ENCODE measurements around the gene PDCD11.

PDCD11 gene

DNA sequence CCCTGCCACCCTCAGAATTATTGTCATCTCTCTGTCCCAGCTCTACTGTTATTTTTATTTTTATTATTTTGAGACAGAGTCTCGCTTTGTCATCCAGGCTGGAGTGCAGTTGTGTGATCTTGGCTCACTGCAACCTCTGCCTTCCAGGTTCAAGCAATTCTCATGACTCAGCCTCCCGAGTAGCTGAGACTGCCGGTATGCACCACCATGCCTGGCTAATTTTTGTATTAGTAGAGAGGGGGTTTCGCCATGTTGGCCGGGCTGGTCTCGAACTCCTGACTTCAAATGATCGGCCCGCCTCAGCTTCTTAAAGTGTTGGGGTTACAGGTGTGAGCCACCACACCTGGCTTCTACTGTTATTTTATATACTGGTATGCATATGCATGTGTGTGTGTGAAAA, 44.8 kb downstream of the PDCD11 start:
- H3K4me2 ChIP-seq (ENCODE audit: low read depth, low read length) = no peak overlapping the region
- no peaks in the 10 kb centered on the region for H3K27me3 ChIP-seq (replicated peaks; ENCODE audit: insufficient read depth, low read length)
- no peaks in the 10 kb centered on the region for H3K79me2 ChIP-seq (ENCODE audit: low read length)
- no peaks in the 10 kb centered on the region for H4K20me1 ChIP-seq (ENCODE audit: insufficient read depth, low read length)
- H3K36me3 ChIP-seq (replicated peaks; ENCODE audit: insufficient read depth, low read length) = 0 out of 2 replicates have a peak, but pooled peaks cover 9% of the 10 kb centered on the region
- TF ChIP-seq EZH2 (optimal IDR thresholded peaks at IDR 0.05; ENCODE audit: low read depth, low read length) (no peak), EZH2phosphoT487 (IDR thresholded peaks at IDR 0.05; ENCODE audit: low read length) (no peak)
- TF ChIP-seq, protein P1, sequence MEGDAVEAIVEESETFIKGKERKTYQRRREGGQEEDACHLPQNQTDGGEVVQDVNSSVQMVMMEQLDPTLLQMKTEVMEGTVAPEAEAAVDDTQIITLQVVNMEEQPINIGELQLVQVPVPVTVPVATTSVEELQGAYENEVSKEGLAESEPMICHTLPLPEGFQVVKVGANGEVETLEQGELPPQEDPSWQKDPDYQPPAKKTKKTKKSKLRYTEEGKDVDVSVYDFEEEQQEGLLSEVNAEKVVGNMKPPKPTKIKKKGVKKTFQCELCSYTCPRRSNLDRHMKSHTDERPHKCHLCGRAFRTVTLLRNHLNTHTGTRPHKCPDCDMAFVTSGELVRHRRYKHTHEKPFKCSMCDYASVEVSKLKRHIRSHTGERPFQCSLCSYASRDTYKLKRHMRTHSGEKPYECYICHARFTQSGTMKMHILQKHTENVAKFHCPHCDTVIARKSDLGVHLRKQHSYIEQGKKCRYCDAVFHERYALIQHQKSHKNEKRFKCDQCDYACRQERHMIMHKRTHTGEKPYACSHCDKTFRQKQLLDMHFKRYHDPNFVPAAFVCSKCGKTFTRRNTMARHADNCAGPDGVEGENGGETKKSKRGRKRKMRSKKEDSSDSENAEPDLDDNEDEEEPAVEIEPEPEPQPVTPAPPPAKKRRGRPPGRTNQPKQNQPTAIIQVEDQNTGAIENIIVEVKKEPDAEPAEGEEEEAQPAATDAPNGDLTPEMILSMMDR (IDR thresholded peaks at IDR 0.05; ENCODE audit: low read length) = no peak
- no peak overlapping the region for H2AFZ ChIP-seq (ENCODE audit: low read length)
- H3K4me3 ChIP-seq (ENCODE audit: low read length) = no peak overlapping the region
- H3K9ac ChIP-seq (ENCODE audit: low read length) = no peak overlapping the region
- H3K9me2 ChIP-seq (replicated peaks; ENCODE audit: insufficient read depth, low read length) = no peaks in the 10 kb centered on the region
- no peaks in the 10 kb centered on the region for H3F3A ChIP-seq (ENCODE audit: insufficient read depth, low read length)
- no peak for DNase-seq
- H3K27ac ChIP-seq (ENCODE audit: low read length) = no peak overlapping the region
- H3K4me1 ChIP-seq (ENCODE audit: low read length) = no peaks in the 10 kb centered on the region
- no peaks in the 10 kb centered on the region for H3K9me3 ChIP-seq (replicated peaks; ENCODE audit: insufficient read depth, low read length)

DNA sequence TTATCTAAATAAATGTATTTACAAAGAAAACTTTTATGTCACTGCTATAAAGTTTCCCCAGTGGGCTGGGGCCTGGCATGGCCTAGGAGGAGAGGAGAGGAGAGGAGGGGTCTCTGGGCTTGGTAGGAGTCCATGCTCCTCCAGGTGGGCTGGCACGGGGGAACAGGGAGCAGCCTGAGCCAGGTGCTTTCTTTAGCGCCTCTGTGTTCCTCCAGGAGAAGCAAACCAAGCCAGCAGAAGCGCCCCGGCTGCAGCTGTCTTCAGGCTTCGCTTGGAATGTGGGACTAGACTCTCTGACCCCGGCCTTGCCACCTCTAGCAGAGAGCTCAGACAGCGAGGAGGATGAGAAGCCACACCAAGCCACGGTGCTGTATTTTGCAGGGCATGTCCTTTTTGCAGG, 45.2 kb downstream of the PDCD11 start:
- Histone ChIP-seq H2AFZ (ENCODE audit: low read length) (no peak overlapping the region), H3K4me1 (ENCODE audit: low read length) (no peaks in the 10 kb centered on the region)
- no peak for DNase-seq

DNA sequence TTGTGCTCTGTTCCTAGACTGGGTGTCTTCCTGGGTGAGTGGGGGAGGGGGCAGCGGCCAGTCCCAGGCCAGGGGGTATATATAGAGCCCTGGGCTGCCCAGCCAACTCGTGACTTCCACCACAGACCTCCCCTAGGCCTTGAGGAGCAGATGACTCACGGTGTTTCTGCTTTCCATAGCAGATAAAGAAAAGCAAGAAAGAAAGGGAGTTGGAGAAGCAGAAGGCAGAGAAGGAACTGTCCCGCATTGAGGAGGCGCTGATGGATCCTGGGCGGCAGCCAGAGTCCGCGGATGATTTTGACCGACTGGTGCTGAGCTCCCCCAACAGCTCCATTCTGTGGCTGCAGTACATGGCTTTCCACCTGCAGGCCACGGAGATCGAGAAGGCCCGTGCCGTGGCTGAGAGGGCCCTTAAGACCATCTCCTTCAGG, 45.6 kb downstream of the PDCD11 start:
- no peak for DNase-seq
- H4K20me1 ChIP-seq (ENCODE audit: insufficient read depth, low read length) = no peaks in the 10 kb centered on the region
- H3K36me3 ChIP-seq (replicated peaks; ENCODE audit: insufficient read depth, low read length) = peaks cover 9% of the 10 kb centered on the region; the same call in 1 of the 2 replicates
- H3K9me3 ChIP-seq (replicated peaks; ENCODE audit: insufficient read depth, low read length) = no peaks in the 10 kb centered on the region
- H3K27ac ChIP-seq (ENCODE audit: low read length) = no peak overlapping the region
- no peaks in the 10 kb centered on the region for H3F3A ChIP-seq (ENCODE audit: insufficient read depth, low read length)
- TF ChIP-seq, protein P1 (IDR thresholded peaks at IDR 0.05; ENCODE audit: low read length) = no peak
- no peak for TF ChIP-seq EZH2 (optimal IDR thresholded peaks at IDR 0.05; ENCODE audit: low read depth, low read length)
- no peak for TF ChIP-seq EZH2phosphoT487 (IDR thresholded peaks at IDR 0.05; ENCODE audit: low read length)
- no peaks in the 10 kb centered on the region for H3K79me2 ChIP-seq (ENCODE audit: low read length)
- H3K4me3 ChIP-seq (ENCODE audit: low read length) = no peak overlapping the region
- H3K4me2 ChIP-seq (ENCODE audit: low read depth, low read length) = no peak overlapping the region
- no peaks in the 10 kb centered on the region for H3K4me1 ChIP-seq (ENCODE audit: low read length)
- no peaks in the 10 kb centered on the region for H3K27me3 ChIP-seq (replicated peaks; ENCODE audit: insufficient read depth, low read length)
- H3K9ac ChIP-seq (ENCODE audit: low read length) = no peak overlapping the region
- H3K9me2 ChIP-seq (replicated peaks; ENCODE audit: insufficient read depth, low read length) = no peaks in the 10 kb centered on the region
- H2AFZ ChIP-seq (ENCODE audit: low read length) = no peak overlapping the region

More for the DNA sequence above, 45.2 kb downstream of the PDCD11 start:
- TF ChIP-seq EZH2phosphoT487 (IDR thresholded peaks at IDR 0.05; ENCODE audit: low read length) (no peak), EZH2 (optimal IDR thresholded peaks at IDR 0.05; ENCODE audit: low read depth, low read length) (no peak)
- TF ChIP-seq, protein P1 (IDR thresholded peaks at IDR 0.05; ENCODE audit: low read length) = no peak
- Histone ChIP-seq H3K4me3 (ENCODE audit: low read length) (no peak overlapping the region), H4K20me1 (ENCODE audit: insufficient read depth, low read length) (no peaks in the 10 kb centered on the region), H3K9ac (ENCODE audit: low read length) (no peak overlapping the region), H3K9me3 (replicated peaks; ENCODE audit: insufficient read depth, low read length) (no peaks in the 10 kb centered on the region), H3K4me2 (ENCODE audit: low read depth, low read length) (no peak overlapping the region), H3K9me2 (replicated peaks; ENCODE audit: insufficient read depth, low read length) (no peaks in the 10 kb centered on the region), H3K79me2 (ENCODE audit: low read length) (no peaks in the 10 kb centered on the region), H3K27me3 (replicated peaks; ENCODE audit: insufficient read depth, low read length) (no peaks in the 10 kb centered on the region), H3K36me3 (replicated peaks; ENCODE audit: insufficient read depth, low read length) (0 out of 2 replicates have a peak, but pooled peaks cover 9% of the 10 kb centered on the region), H3K27ac (ENCODE audit: low read length) (no peak overlapping the region), H3F3A (ENCODE audit: insufficient read depth, low read length) (no peaks in the 10 kb centered on the region)
